Measurements from ENCODE around the gene FAM3A.

The FAM3A gene

GRCh38 chrX:154457491-154458115 lies 58.4 kb downstream of the FAM3A start:
- FAIRE-seq, result no peak

Measured in G401.6 (cell line).